Suppressor macrophage (primary cell): ENCODE results near the gene SPOPL.
A peak's percentile ranks its signal among the peaks of the same experiment; 100 is the strongest.
"Not testable (repeated sequence)": the region's sequence is repeated elsewhere in the genome, so short reads cannot be mapped to it uniquely, and the experiment has no call there.

Source experiments
- DNase-seq, 4 experiments: peaks; one replicate each; pipeline ENCODE4 v3.0.0-alpha.2; 2020 to 2022

SPOPL gene

GRCh38 chr2:138523673-138524042 lies 22.1 kb downstream of the SPOPL start:
- not testable (repeated sequence) for DNase-seq

GRCh38 chr2:138524353-138524752 lies 22.8 kb downstream of the SPOPL start:
- not testable (repeated sequence) for DNase-seq

- DNase-seq, result no peak
Observed at GRCh38 chr2:138531913-138532312, 30.3 kb downstream of the SPOPL start.

- DNase-seq, result no peak
Observed at GRCh38 chr2:138534791-138535190, 33.2 kb downstream of the SPOPL start.

GRCh38 chr2:138536302-138536701 lies 34.7 kb downstream of the SPOPL start:
- DNase-seq, result no peak

DNA sequence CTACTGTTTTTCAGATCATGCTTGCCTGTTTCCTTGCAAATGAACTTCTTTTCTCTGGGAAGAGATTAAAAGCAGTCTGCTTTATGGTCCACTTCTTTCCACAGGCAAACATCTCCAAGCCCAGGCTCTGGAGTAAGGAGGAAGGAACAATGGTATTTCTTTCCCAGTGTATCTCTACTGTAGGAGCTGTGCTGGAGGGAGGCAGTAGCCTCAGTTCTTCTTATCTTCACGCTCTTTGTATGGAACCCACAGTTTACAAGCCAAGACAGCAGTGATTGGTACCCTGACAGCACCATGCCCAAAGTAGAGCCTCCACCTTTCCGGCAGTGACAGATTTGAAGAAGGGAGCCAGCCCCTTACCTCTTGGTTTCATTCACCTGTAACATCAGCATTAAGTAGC lies 35.2 kb downstream of the SPOPL start:
- DNase-seq, result no peak

- no peak for DNase-seq
Observed at GRCh38 chr2:138537170-138537915, 35.8 kb downstream of the SPOPL start.

GRCh38 chr2:138544206-138544605 lies 42.6 kb downstream of the SPOPL start:
- not testable (repeated sequence) for DNase-seq

DNA sequence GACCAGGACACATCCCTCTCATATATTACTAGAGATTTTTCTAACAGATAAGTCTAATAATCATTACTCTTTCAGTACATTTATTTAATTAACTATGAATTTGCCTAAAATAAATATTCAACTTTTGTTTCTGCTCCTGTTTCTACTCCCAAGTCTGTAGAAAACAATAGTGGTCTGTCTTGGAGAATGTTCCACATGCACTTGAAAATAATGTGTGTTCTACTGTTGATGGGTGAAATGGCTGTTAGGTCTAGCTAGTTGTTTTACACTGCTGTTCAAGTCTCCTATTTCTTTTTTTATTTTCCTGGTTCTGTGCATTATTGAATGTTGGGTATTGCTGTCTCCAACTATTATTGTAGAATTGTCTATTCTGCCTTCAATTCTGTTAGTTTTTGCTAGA lies 47.2 kb downstream of the SPOPL start:
- no peak for DNase-seq

- DNase-seq, result no peak
Observed at GRCh38 chr2:138550172-138550571, 48.6 kb downstream of the SPOPL start.

GRCh38 chr2:138550670-138551287 lies 49.2 kb downstream of the SPOPL start:
- DNase-seq, result no peak

DNA sequence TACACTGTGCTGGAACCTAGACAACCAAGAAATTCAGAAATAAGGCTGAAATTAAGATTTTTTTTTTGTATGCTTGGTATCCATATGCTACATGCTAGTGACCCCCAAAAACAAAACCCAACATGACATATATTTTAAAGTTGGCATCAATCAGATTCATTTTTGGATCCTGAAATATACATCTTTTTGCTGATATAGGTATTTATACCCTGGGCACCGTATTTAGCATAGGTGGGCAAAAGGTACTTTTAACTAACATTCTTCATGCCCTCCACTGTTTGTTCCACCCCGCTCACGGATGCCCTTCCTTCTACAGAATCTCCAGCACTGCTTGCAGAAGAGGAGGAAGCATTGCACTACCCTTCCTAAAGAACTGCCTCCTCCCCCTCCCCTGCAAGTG lies 52.6 kb downstream of the SPOPL start:
- no peak for DNase-seq

- no peak for DNase-seq
Observed at GRCh38 chr2:138559641-138560040, 58.1 kb downstream of the SPOPL start.

- DNase-seq, result no peak
Observed at GRCh38 chr2:138564586-138565229, 63.1 kb downstream of the SPOPL start.

- no peak for DNase-seq
Observed at GRCh38 chr2:138565230-138565598, 63.6 kb downstream of the SPOPL start.

GRCh38 chr2:138572318-138572717 lies 70.7 kb downstream of the SPOPL start:
- peak in 1 of 4 experiments; percentile 5 for DNase-seq

GRCh38 chr2:138577066-138577465 lies 75.5 kb downstream of the SPOPL start:
- DNase-seq, result no peak

DNA sequence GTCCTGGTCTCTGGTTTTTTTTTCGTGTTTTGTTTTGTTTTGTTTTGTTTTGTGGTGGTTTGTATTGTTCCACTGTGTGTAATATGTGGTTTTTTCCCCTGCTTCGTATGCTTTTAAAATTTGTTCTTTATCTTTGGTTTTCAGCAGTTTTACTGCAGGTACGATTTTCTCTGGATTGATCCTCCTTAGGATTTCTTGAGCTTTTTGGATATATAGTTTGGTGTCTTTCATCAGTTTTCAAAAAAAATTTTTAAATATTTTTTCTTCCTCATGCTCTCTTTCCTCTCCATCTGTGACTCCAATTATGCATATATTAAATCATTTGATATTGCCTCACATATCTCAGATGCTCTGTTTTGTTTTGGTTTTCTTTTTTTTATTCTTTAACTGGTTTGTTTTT lies 78.0 kb downstream of the SPOPL start:
- DNase-seq, result no peak

DNA sequence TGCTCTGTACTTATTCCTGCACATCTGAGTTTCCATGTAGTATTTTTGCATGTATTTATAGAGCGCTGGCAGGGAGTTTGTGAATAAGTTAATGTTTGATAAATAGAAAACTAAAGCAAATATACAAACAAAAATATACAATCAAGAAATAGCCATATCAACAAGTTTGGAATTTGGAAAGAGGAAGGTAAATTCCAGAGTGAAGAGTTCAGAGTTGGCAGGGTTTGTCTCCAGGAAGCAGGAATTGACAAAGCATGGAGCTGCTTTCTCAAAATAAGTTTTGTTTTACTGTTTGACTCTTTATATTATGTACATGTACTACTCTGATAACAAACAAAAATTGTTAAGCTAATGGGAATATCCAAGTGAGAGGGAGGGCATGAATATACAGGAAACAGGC lies 80.3 kb downstream of the SPOPL start:
- DNase-seq, result no peak

DNA sequence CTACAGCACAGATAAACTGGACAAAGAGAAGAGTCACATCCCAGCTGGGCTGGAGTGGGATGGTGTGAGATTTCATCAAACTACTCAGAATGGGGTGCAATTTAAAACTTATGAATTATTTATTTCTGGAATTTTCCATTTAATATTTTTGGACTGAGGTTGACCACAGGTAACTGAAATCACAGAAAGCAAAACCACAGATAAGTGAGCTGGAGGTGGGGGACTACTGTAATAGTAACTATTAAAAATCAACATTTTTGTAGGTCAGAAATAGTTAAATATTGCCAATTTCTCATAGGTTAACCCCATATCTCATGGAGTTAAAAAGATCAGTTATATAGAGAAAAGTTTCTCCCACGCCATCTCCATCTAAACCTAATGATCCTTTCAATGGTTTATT lies 88.1 kb downstream of the SPOPL start:
- DNase-seq, result no peak

GRCh38 chr2:138596403-138596802 lies 94.8 kb downstream of the SPOPL start:
- no peak for DNase-seq

- peak in 1 of 4 experiments; percentile 5 for DNase-seq
Observed at GRCh38 chr2:138600732-138601457, 99.3 kb downstream of the SPOPL start.

DNA sequence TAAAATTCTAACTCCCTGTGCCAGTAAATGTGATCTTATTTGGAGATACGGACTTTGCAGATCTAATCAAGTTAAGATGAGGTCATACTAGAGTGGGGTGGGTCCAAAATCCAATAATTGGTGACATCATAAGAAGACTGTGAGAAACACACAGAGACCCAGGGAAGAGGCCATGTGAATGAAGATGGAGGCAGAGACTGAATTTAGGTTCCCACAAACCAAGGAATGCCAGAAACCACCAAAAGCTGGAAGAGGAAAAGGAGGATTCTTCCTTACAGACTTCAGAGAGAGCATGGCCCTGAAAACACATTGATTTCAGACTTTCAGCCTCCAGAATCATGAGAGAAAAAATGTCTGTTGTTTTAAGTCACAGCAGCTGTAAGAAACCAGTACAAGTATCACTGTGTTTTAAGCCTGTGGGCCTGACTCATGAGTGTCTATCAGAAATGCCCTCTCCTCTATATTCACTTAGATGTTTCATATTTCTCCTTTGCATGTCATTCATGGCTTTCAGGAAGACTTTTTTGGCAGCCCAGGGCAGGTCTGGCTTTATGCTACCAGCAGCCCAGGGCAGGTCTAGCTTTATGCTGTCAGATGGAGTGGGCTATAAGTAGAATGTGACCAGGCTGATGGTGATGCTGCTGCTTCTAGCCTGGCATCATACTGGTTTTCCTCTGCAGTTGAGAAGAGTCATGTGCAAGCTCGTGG lies 100.0 kb downstream of the SPOPL start:
- no peak for DNase-seq
